Amniotic epithelial cell (primary cell): ENCODE results near the gene TMEM144.
"Not testable (repeated sequence)": the region's sequence is repeated elsewhere in the genome, so short reads cannot be mapped to it uniquely, and the experiment has no call there.

Source experiments
- DNase-seq: peaks from one replicate; pipeline ENCODE4 v3.0.0-alpha.2; 2010; ENCODE audit warnings: low read depth

Gene TMEM144

GRCh38 chr4:158192439-158193158 lies 17.7 kb upstream of the TMEM144 start:
- DNase-seq: no peak

DNA sequence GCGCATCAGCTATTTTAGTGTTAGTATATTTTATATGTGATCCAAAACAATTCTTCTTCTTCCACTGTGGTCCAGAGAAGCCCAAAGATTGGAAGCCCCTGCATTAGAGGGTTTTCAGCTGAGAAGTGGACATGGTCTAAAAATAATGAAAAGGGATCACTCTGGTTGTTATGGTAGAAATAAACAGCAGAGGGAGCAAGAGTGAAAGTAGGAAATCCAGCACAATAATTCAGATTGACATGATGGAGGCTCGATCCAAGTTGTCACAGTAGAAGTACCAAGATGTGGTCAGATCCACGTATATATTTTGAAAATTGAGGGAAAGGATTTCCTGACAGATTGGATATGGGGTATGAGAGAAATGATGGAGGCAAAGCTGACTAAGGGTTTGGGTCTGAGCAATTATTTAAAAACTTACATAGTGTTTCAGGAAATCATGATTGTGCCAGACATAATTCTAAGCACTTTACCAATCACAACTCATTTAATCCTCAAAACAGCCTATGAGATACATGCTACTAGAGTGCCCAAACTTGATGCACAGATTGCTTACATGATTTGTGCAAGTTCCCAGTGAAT lies 17.0 kb upstream of the TMEM144 start:
- DNase-seq: peak; percentile 28

DNA sequence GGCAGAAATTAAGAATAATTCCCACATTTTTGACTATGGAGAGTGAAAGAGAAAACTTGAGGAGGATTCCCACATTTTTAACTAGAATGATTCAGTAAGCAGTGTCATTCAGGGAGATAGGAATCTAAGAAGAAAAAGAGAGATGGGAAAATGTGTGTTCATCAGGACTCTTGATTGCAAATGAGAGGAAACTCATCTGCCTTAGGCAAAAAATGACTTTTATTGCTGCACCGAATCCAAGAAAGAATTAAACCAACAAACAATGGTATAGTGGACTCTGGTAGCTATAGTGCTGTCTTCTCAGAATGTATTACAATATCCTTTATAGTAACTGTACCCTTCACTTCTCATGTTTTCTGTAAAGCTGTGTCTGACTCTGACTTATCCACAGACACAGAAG lies 15.0 kb upstream of the TMEM144 start:
- DNase-seq: no peak

GRCh38 chr4:158197194-158197776 lies 13.0 kb upstream of the TMEM144 start:
- no peak for DNase-seq

GRCh38 chr4:158200214-158200613 lies 10.1 kb upstream of the TMEM144 start:
- DNase-seq: no peak

DNA sequence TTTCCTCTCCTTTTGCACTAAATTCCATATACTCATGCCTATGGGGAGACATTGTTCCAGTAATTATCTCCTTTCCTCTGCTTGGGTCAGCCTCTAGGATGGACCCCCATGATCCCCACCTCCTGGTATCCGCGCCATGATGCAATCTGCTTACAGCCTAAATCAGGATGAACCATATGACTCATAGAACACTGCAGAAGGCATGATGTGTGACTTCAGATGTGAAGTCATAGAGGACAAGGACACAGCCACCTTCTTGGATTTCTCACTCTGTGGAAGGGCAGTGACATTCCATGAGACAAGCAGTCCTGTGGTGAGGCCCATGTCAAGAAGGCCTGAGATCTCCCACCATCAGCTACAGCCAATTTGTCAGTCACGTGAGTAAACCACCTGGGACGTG lies 9.0 kb upstream of the TMEM144 start:
- no peak for DNase-seq

DNA sequence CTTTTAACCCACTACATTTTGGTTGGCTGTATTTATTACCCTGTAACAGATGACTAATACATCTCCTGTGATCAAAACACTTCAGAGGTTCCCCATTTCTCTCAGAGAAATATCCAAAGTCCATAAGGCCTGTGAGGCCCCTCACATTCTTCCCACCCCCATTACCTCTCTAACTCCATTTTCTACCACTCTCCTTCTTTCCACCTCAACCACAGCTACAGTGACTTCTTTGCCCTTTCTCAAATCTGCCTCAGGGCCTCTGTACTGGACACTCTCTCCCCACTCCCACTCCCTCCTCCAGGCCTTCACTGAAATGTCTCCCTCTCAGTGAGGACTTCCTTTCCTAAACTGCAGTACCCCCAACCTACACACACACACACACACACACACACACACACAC lies 8.4 kb upstream of the TMEM144 start:
- DNase-seq: no peak

- DNase-seq: no peak
Observed at GRCh38 chr4:158202481-158202880, 7.8 kb upstream of the TMEM144 start.

- no peak for DNase-seq
Observed at GRCh38 chr4:158203436-158203835, 6.8 kb upstream of the TMEM144 start.

- DNase-seq: no peak
Observed at GRCh38 chr4:158203929-158204328, 6.4 kb upstream of the TMEM144 start.

- peak; percentile 18 for DNase-seq
Observed at GRCh38 chr4:158208963-158209640, 1.2 kb upstream of the TMEM144 start.

- no peak for DNase-seq
Observed at GRCh38 chr4:158211222-158211621, 936 bp downstream of the TMEM144 start.

DNA sequence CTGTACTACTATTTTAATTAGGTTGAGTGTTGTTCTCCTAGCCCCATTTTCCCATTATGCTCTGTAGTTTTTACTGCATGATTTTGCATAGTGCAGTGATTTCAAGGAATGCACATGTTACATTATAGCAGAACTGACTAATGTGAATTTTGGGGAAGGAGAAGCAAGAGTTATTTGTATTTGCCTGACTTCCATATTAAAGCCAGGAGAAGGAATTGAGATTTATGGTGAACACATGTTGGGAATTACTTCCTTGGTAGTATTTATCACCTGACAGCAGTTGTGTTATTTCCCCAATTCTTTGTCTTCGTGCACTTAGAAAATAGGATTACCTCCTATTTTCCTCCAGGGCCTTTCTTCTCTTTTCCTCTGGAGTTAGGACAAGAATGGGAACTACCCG lies 3.2 kb downstream of the TMEM144 start:
- DNase-seq: no peak

GRCh38 chr4:158214856-158215255 lies 4.6 kb downstream of the TMEM144 start:
- DNase-seq: no peak

DNA sequence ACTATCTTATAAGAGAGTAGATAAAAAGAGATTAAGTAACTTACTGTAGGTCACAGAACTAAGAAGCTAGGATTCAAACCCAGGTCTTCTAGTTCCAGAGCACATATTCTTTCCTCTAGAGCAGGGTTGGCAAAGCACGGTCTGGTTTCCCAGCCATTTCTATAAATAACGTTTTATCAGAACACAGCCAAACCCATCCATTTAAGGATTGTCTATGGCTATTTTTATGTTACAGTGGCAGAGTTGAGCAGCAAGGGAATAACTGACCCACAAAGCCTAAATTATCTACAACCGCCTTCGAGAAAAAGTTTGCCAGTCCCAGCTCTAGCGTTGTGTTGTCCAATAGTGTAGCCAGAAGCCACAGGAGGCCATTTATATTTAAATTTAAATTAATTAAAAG lies 7.5 kb downstream of the TMEM144 start:
- DNase-seq: no peak

- no peak for DNase-seq
Observed at GRCh38 chr4:158219623-158220022, 9.3 kb downstream of the TMEM144 start.

GRCh38 chr4:158224318-158224717 lies 14.0 kb downstream of the TMEM144 start:
- not testable (repeated sequence) for DNase-seq

GRCh38 chr4:158224999-158225398 lies 14.7 kb downstream of the TMEM144 start:
- DNase-seq: not testable (repeated sequence)

GRCh38 chr4:158227880-158228279 lies 17.6 kb downstream of the TMEM144 start:
- DNase-seq: not testable (repeated sequence)

DNA sequence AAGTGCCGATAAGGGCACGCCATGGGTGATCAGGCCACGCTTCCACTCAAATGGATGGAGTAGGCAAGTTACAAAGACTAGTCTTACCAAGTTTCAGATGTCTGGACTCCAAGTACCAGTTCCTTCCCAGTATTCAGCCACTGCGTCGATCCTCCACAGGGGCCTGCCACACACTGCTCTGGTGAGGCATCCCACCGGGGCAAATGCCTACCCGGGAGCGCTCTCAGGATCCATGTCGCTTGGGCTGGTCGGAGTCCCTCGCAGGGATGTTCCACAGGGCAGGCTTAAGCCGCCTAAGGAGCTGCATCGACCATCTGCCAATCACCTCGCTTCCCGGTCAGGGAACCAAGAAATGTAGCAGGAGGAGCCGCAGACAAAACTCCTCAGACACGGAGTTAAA lies 18.1 kb downstream of the TMEM144 start:
- DNase-seq: not testable (repeated sequence)

GRCh38 chr4:158229768-158230167 lies 19.5 kb downstream of the TMEM144 start:
- no peak for DNase-seq

GRCh38 chr4:158234671-158235070 lies 24.4 kb downstream of the TMEM144 start:
- peak; percentile 19 for DNase-seq
